Panc1 (cell line): ENCODE measurements around the gene EDN3. TPM values are rescaled to one million over a fixed set of nuclear protein-coding genes. Genes with fewer than 3 reads are reported as not detected.

Experiments
- ATAC-seq: fragments of 200-7000 bp; cut with Tn5 transposase; 2 replicates; pipeline ENCODE4 v1.9.1; 2020; ENCODE audit warnings: mild to moderate bottlenecking, moderate library complexity
- BruUV-seq: library from RNA; stranded (reverse); fragments of 400-500 nt; replicated peaks from 2 replicates; lab custom pipeline; 2021; lab: Mats Ljungman, UMichigan
- CTCF ChIA-PET: fragments of 300-600 bp; sonication (Branson Sonifier 250); formaldehyde crosslinking; loops from one replicate; lab custom pipeline; 2022; ENCODE audit warnings: antibody characterized with exemption; lab: Charles Lee
- POLR2A ChIA-PET: fragments of 300-600 bp; sonication (Branson Sonifier 250); formaldehyde crosslinking; loops from one replicate; lab custom pipeline; 2022; ENCODE audit warnings: antibody characterized with exemption; lab: Charles Lee
- DNase-seq: peaks from one replicate; pipeline ENCODE4 v3.0.0-alpha.2; 2010; ENCODE audit warnings: low read depth, low spot score
- H3K27ac ChIP-seq: 2 replicates; pipeline ENCODE4 v1.5.1; 2011; ENCODE audit warnings: mild to moderate bottlenecking, low read length, inconsistent platforms
- H3K27me3 ChIP-seq: fragments of 200-500 bp; sonication (Bioruptor generic); 2 replicates; pipeline ENCODE4 v1.6.0; 2014; ENCODE audit warnings: low read length, inconsistent platforms; ENCODE audit not compliant: control insufficient read depth, insufficient read depth
- H3K36me3 ChIP-seq: fragments of 200-500 bp; sonication (Bioruptor generic); 2 replicates; pipeline ENCODE4 v1.5.1; 2014; ENCODE audit warnings: inconsistent platforms, mild to moderate bottlenecking, low read length, moderate library complexity; ENCODE audit not compliant: control insufficient read depth, insufficient read depth
- H3K4me1 ChIP-seq: 2 replicates; pipeline ENCODE4 v1.5.1; 2011; ENCODE audit warnings: inconsistent platforms, mild to moderate bottlenecking, low read length, moderate library complexity; ENCODE audit not compliant: control insufficient read depth, insufficient read depth
- H3K4me3 ChIP-seq, 2 experiments: 2 replicates each; pipeline ENCODE4 v1.5.1; 2011 to 2012; ENCODE audit warnings: low read depth in 2 of 2, low read length in 2 of 2, mild to moderate bottlenecking in 2 of 2, inconsistent platforms in 1 of 2, moderate library complexity in 1 of 2
- H3K9me3 ChIP-seq: fragments of 200-500 bp; sonication (Bioruptor generic); 2 replicates; pipeline ENCODE4 v1.5.1; 2014; ENCODE audit warnings: low read depth, mild to moderate bottlenecking, inconsistent platforms, low read length, moderate library complexity; ENCODE audit not compliant: control insufficient read depth, insufficient read depth
- POLR2AphosphoS5 ChIP-seq: IDR thresholded peaks from 2 replicates; pipeline ENCODE4 v1.6.1; 2012; ENCODE audit warnings: mild to moderate bottlenecking, low read depth, low read length, moderate library complexity
- SIN3A ChIP-seq: IDR thresholded peaks from 2 replicates; pipeline ENCODE4 v1.6.1; 2012; ENCODE audit warnings: low read depth, mild to moderate bottlenecking, low read length, moderate library complexity, borderline replicate concordance; ENCODE audit not compliant: insufficient read depth
- TCF7L2 ChIP-seq: IDR thresholded peaks from 2 replicates; pipeline ENCODE4 v1.6.1; 2011; ENCODE audit warnings: mild to moderate bottlenecking, low read depth, low read length, inconsistent platforms
- in situ Hi-C: cut with HindIII; loops from 2 replicates; pipeline ENCODE4 v1.10.0; 2016; ENCODE audit warnings: low sequenced_read_pairs, low pct_unique_long_range_greater_than_20kb
- intact Hi-C: fragments of 100-400 bp; cut with micrococcal nuclease; formaldehyde crosslinking; loops from one replicate; pipeline ENCODE4 v1.10.0; 2022; ENCODE audit not compliant: unreplicated experiment
- total RNA-seq: library from RNA; stranded (reverse); gene quantifications from one replicate; pipeline ENCODE4 v1.2.1, GENCODE V29; 2021; ENCODE audit not compliant: unreplicated experiment
- TF ChIP-seq, protein P1 (sequence below), 2 experiments: IDR thresholded peaks; 2 replicates each; pipeline ENCODE4 v1.6.1; 2011 to 2012; ENCODE audit warnings: low read depth in 2 of 2, control low read depth in 1 of 2, low read length in 1 of 2, mild to moderate bottlenecking in 1 of 2, moderate library complexity in 1 of 2; ENCODE audit not compliant: insufficient read depth in 1 of 2
- TF ChIP-seq, protein P2 (sequence below): fragments of 450-650 bp; IDR thresholded peaks from 2 replicates; pipeline ENCODE4 v1.5.1; 2017; ENCODE audit warnings: mild to moderate bottlenecking

EDN3 gene
- total RNA-seq, 1 experiment from 2014 or later: not detected

DNA sequence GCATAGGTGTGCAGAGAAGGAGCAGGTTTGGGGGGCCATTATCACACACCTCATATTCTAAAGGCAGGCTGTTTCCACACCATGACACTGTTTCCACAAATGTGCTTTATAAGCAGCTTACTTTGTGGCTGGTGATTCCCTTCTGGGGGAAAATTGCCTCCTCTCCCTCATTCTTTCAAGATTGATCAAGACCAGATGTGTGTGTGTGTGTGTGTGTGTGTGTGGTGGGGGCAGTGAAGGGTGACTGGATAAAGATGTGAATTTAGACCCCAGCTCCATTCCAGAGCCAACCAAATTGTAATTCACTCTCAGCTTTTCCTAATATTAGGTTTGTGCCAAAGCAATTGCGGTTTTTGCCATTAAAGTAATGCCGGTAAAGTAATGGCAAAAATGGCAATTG, 45.6 kb downstream of the EDN3 start:
- TF ChIP-seq, protein P1, sequence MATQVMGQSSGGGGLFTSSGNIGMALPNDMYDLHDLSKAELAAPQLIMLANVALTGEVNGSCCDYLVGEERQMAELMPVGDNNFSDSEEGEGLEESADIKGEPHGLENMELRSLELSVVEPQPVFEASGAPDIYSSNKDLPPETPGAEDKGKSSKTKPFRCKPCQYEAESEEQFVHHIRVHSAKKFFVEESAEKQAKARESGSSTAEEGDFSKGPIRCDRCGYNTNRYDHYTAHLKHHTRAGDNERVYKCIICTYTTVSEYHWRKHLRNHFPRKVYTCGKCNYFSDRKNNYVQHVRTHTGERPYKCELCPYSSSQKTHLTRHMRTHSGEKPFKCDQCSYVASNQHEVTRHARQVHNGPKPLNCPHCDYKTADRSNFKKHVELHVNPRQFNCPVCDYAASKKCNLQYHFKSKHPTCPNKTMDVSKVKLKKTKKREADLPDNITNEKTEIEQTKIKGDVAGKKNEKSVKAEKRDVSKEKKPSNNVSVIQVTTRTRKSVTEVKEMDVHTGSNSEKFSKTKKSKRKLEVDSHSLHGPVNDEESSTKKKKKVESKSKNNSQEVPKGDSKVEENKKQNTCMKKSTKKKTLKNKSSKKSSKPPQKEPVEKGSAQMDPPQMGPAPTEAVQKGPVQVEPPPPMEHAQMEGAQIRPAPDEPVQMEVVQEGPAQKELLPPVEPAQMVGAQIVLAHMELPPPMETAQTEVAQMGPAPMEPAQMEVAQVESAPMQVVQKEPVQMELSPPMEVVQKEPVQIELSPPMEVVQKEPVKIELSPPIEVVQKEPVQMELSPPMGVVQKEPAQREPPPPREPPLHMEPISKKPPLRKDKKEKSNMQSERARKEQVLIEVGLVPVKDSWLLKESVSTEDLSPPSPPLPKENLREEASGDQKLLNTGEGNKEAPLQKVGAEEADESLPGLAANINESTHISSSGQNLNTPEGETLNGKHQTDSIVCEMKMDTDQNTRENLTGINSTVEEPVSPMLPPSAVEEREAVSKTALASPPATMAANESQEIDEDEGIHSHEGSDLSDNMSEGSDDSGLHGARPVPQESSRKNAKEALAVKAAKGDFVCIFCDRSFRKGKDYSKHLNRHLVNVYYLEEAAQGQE (IDR thresholded peaks at IDR 0.05; ENCODE audit: insufficient read depth in 1 of 2, low read depth in 2 of 2, low read length in 1 of 2): no peak
- TF ChIP-seq, protein P2, sequence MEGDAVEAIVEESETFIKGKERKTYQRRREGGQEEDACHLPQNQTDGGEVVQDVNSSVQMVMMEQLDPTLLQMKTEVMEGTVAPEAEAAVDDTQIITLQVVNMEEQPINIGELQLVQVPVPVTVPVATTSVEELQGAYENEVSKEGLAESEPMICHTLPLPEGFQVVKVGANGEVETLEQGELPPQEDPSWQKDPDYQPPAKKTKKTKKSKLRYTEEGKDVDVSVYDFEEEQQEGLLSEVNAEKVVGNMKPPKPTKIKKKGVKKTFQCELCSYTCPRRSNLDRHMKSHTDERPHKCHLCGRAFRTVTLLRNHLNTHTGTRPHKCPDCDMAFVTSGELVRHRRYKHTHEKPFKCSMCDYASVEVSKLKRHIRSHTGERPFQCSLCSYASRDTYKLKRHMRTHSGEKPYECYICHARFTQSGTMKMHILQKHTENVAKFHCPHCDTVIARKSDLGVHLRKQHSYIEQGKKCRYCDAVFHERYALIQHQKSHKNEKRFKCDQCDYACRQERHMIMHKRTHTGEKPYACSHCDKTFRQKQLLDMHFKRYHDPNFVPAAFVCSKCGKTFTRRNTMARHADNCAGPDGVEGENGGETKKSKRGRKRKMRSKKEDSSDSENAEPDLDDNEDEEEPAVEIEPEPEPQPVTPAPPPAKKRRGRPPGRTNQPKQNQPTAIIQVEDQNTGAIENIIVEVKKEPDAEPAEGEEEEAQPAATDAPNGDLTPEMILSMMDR: no peak
- no peak for TF ChIP-seq TCF7L2
- no peak for TF ChIP-seq POLR2AphosphoS5
- no peak for TF ChIP-seq SIN3A
- H3K27me3 ChIP-seq: peaks cover 3% of the 10 kb centered on the region; the same call in 1 of the 2 replicates
- DNase-seq (no peak), ATAC-seq (no peak)
- CTCF ChIA-PET: no interaction called here
- no peaks in the 10 kb centered on the region for H3K4me1 ChIP-seq
- H3K36me3 ChIP-seq: no peaks in the 10 kb centered on the region
- POLR2A ChIA-PET: no interaction called here
- no peak overlapping the region for H3K27ac ChIP-seq
- intact Hi-C loops: no loop called here
- H3K4me3 ChIP-seq: no peak overlapping the region
- BruUV-seq: no TSS peak
- in situ Hi-C loops: no loop called here
- H3K9me3 ChIP-seq: no peaks in the 10 kb centered on the region

DNA sequence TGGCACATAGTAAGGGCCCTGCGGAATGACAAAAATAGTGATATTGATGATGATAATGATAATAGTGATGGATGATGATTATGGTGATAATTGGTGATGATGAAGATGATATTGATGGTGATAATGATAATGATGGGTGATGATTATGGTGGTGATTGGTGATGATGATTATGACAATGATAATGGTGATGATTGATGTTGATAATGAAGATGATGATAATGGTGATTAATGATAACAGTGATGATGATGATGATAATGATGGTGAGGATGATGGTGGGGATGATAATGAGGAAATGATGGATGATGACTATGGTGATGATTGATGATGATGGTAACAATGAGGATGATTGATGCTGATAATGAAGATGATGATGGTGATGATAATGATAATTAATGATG, 48.9 kb downstream of the EDN3 start:
- ATAC-seq (no peak), DNase-seq (no peak)
- no peak for TF ChIP-seq POLR2AphosphoS5
- in situ Hi-C loops (no loop called here), intact Hi-C loops (no loop called here)
- POLR2A ChIA-PET: no interaction called here
- CTCF ChIA-PET: no interaction called here
- H3K4me3 ChIP-seq: no peak overlapping the region
- H3K27ac ChIP-seq: no peak overlapping the region
- H3K4me1 ChIP-seq: peaks cover 3% of the 10 kb centered on the region; the same call in 1 of the 2 replicates
- no peaks in the 10 kb centered on the region; the same call in 1 of the 2 replicates for H3K27me3 ChIP-seq
- no peaks in the 10 kb centered on the region for H3K36me3 ChIP-seq
- no peaks in the 10 kb centered on the region for H3K9me3 ChIP-seq
- no TSS peak for BruUV-seq

DNA sequence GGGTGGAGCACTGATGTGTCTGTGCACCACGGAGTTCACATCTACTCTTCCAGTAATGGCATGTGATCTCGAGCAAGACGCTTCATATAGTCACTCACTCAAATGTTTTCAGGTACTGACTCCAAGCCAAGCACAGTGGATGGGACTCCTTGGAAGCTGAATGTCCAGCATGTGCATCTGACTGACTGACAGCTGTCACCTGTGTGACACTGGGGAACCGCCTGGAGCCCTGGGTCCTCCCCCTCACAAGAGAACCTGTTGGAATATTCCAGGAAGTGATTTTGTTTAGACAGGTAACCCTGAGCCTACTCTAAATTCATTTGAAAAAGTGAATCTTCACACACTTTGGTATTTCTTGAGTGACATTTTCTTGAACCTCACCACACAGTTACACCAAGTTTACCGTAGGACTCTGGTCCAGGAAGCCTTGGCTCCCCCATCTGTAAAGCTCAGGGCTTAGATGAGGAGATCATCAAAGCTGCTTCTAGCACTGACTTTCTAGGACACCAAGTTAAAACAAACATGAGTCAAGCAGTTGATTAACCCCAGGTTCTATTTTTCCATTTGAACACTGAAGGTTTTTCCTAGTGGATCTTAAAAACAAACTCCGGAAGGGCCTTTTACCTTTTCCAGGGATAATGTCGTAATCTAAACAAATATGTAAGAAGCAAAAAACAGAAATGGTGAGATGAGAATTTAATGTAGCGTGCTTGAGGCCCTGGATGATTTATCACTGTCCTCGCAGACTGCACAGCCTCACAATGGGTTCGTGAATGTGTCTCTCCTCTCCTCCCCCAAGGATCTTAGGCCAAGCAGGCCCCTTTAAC, 50.1 kb downstream of the EDN3 start:
- BruUV-seq: no TSS peak
- intact Hi-C loops (no loop called here), in situ Hi-C loops (no loop called here)
- ATAC-seq (no peak), DNase-seq (no peak)
- no peak for TF ChIP-seq TCF7L2
- TF ChIP-seq, protein P2: no peak
- no peak for TF ChIP-seq SIN3A
- no peak for TF ChIP-seq POLR2AphosphoS5
- TF ChIP-seq, protein P1 (IDR thresholded peaks at IDR 0.05; ENCODE audit: insufficient read depth in 1 of 2, low read depth in 2 of 2, low read length in 1 of 2): no peak
- H3K9me3 ChIP-seq: no peaks in the 10 kb centered on the region
- H3K4me3 ChIP-seq: no peak overlapping the region
- ChIA-PET CTCF (no interaction called here), POLR2A (no interaction called here)
- no peak overlapping the region for H3K27ac ChIP-seq
- H3K27me3 ChIP-seq: no peaks in the 10 kb centered on the region
- H3K36me3 ChIP-seq: no peaks in the 10 kb centered on the region
- H3K4me1 ChIP-seq: peaks cover 3% of the 10 kb centered on the region; the same call in 1 of the 2 replicates
